Stimulated activated effector memory CD8-positive, alpha-beta T cell treated with anti-CD3 and anti-CD28 coated beads, Interleukin-12 subunit alpha, Interleukin-12 subunit beta, amount 100 ng/mL, for 72 hours (primary cell): Measurements from ENCODE around the gene ZNF668.
"Not testable (repeated sequence)": the region's sequence is repeated elsewhere in the genome, so short reads cannot be mapped to it uniquely, and the experiment has no call there.

ENCODE experiments used
- ATAC-seq: fragments of 150-1000 bp; cut with Tn5 transposase; 2 replicates; pipeline ENCODE4 v1.10.0; 2021
- DNase-seq, 2 donors: peaks; one replicate each; pipeline ENCODE4 v3.0.0; 2021 to 2022; ENCODE audit warnings: low spot score in 2 of 2
- H3K27ac Mint-ChIP-seq: one replicate; pipeline ENCODE4 v1.8.0; 2022; ENCODE audit warnings: mild to moderate bottlenecking, mixed read lengths
- H3K36me3 Mint-ChIP-seq: one replicate; pipeline ENCODE4 v1.8.0; 2022; ENCODE audit warnings: mild to moderate bottlenecking, mixed read lengths
- H3K4me1 Mint-ChIP-seq: one replicate; pipeline ENCODE4 v1.8.0; 2022; ENCODE audit warnings: mixed read lengths
- H3K4me3 Mint-ChIP-seq: one replicate; pipeline ENCODE4 v1.8.0; 2022; ENCODE audit warnings: mild to moderate bottlenecking, mixed read lengths
- H3K9me3 Mint-ChIP-seq: one replicate; pipeline ENCODE4 v1.8.0; 2022; ENCODE audit warnings: mixed read lengths

ZNF668 gene

GRCh38 chr16:31108035-31108793 is 34.2 kb upstream of the ZNF668 start, which contains the start of gene BCKDK:
Gene BCKDK (plus strand): TSS chr16:31108386. CDS start chr16:31109224, 838 bp downstream.
- DNase-seq (peak; percentile 73 to 87), ATAC-seq (peak; percentile 86)
- no peaks in the 10 kb centered on the region for H3K9me3 Mint-ChIP-seq
- H3K4me3 Mint-ChIP-seq, result peak within 1 kb of the TSS; percentile 90
- peak within 1 kb of the TSS; percentile 96 for H3K27ac Mint-ChIP-seq
- H3K36me3 Mint-ChIP-seq, result peaks cover 47% of the 10 kb centered on the region
- peaks cover 32% of the 10 kb centered on the region for H3K4me1 Mint-ChIP-seq

- DNase-seq (peak in 1 of 2 donors; percentile 63), ATAC-seq (peak; percentile 85)
- peaks cover 32% of the 10 kb centered on the region for H3K4me1 Mint-ChIP-seq
- peak overlapping the region; percentile 90 for H3K4me3 Mint-ChIP-seq
- H3K9me3 Mint-ChIP-seq, result no peaks in the 10 kb centered on the region
- H3K27ac Mint-ChIP-seq, result peak overlapping the region; percentile 96
- peaks cover 41% of the 10 kb centered on the region for H3K36me3 Mint-ChIP-seq
These were observed 33.4 kb upstream of the ZNF668 start for GRCh38 chr16:31107465-31107867.

GRCh38 chr16:31106509-31107464 is 32.7 kb upstream of the ZNF668 start:
- Mint-ChIP-seq H3K9me3 (no peaks in the 10 kb centered on the region), H3K36me3 (peaks cover 35% of the 10 kb centered on the region), H3K4me3 (peak overlapping the region; percentile 90), H3K27ac (peak overlapping the region; percentile 96), H3K4me1 (peaks cover 32% of the 10 kb centered on the region)
- ATAC-seq, result no peak
- DNase-seq, result no peak

GRCh38 chr16:31105677-31106213 is 31.7 kb upstream of the ZNF668 start:
- DNase-seq, result peak; percentile 91 to 97
- Mint-ChIP-seq H3K4me1 (peaks cover 32% of the 10 kb centered on the region), H3K27ac (peak overlapping the region; percentile 77), H3K9me3 (no peaks in the 10 kb centered on the region), H3K4me3 (peak overlapping the region; percentile 25), H3K36me3 (peaks cover 25% of the 10 kb centered on the region)
- ATAC-seq, result peak; percentile 66

GRCh38 chr16:31100876-31101641 is 27.0 kb upstream of the ZNF668 start:
- not testable (repeated sequence) for H3K9me3 Mint-ChIP-seq, DNase-seq, ATAC-seq, H3K27ac Mint-ChIP-seq, H3K36me3 Mint-ChIP-seq, H3K4me3 Mint-ChIP-seq, H3K4me1 Mint-ChIP-seq

GRCh38 chr16:31099860-31100638 is 26.0 kb upstream of the ZNF668 start:
- Mint-ChIP-seq H3K27ac (no peak overlapping the region), H3K4me1 (peaks cover 10% of the 10 kb centered on the region), H3K36me3 (no peaks in the 10 kb centered on the region), H3K9me3 (no peaks in the 10 kb centered on the region), H3K4me3 (no peak overlapping the region)
- no peak for ATAC-seq
- DNase-seq, result no peak

GRCh38 chr16:31094424-31095120 is 20.5 kb upstream of the ZNF668 start, which contains the start of gene VKORC1:
Gene VKORC1 (minus strand): TSS chr16:31094797. CDS start chr16:31094729, 68 bp downstream.
- ATAC-seq (peak; percentile 92), DNase-seq (peak; percentile 68 to 94)
- H3K4me1 Mint-ChIP-seq, result peaks cover 31% of the 10 kb centered on the region
- peak within 1 kb of the TSS; percentile 93 for H3K27ac Mint-ChIP-seq
- peaks cover 33% of the 10 kb centered on the region for H3K36me3 Mint-ChIP-seq
- peak within 1 kb of the TSS; percentile 100 for H3K4me3 Mint-ChIP-seq
- no peaks in the 10 kb centered on the region for H3K9me3 Mint-ChIP-seq

- DNase-seq (no peak), ATAC-seq (no peak)
These were observed 20.0 kb upstream of the ZNF668 start for GRCh38 chr16:31094088-31094423.

GRCh38 chr16:31093132-31093703 is 19.2 kb upstream of the ZNF668 start:
- Mint-ChIP-seq H3K4me3 (peak overlapping the region; percentile 100), H3K4me1 (peaks cover 31% of the 10 kb centered on the region), H3K36me3 (peaks cover 45% of the 10 kb centered on the region), H3K9me3 (no peaks in the 10 kb centered on the region), H3K27ac (no peak overlapping the region)
- no peak for ATAC-seq
- DNase-seq, result no peak

More at GRCh38 chr16:31094088-31094423, 20.0 kb upstream of the ZNF668 start:
- Mint-ChIP-seq H3K4me1 (peaks cover 31% of the 10 kb centered on the region), H3K9me3 (no peaks in the 10 kb centered on the region), H3K4me3 (peak overlapping the region; percentile 100), H3K36me3 (peaks cover 38% of the 10 kb centered on the region), H3K27ac (peak overlapping the region; percentile 93)

GRCh38 chr16:31092330-31092729 is 18.3 kb upstream of the ZNF668 start:
- Mint-ChIP-seq H3K4me3 (peak overlapping the region; percentile 100), H3K27ac (no peak overlapping the region), H3K36me3 (peaks cover 45% of the 10 kb centered on the region), H3K4me1 (peaks cover 31% of the 10 kb centered on the region), H3K9me3 (no peaks in the 10 kb centered on the region)
- DNase-seq, result no peak
- no peak for ATAC-seq

- Mint-ChIP-seq H3K4me3 (no peak overlapping the region), H3K9me3 (no peaks in the 10 kb centered on the region), H3K4me1 (peaks cover 34% of the 10 kb centered on the region), H3K36me3 (peaks cover 50% of the 10 kb centered on the region), H3K27ac (peak overlapping the region; percentile 39)
- no peak for DNase-seq
- ATAC-seq, result no peak
These were observed 16.5 kb upstream of the ZNF668 start for GRCh38 chr16:31090540-31090939.

- peaks cover 31% of the 10 kb centered on the region for H3K4me1 Mint-ChIP-seq
- DNase-seq (no peak), ATAC-seq (no peak)
- no peak overlapping the region for H3K27ac Mint-ChIP-seq
- H3K4me3 Mint-ChIP-seq, result no peak overlapping the region
- H3K9me3 Mint-ChIP-seq, result no peaks in the 10 kb centered on the region
- peaks cover 55% of the 10 kb centered on the region for H3K36me3 Mint-ChIP-seq
These were observed 15.2 kb upstream of the ZNF668 start for GRCh38 chr16:31089199-31089598.

- Mint-ChIP-seq H3K4me3 (no peak within 1 kb of the TSS), H3K36me3 (peaks cover 60% of the 10 kb centered on the region), H3K4me1 (peaks cover 25% of the 10 kb centered on the region), H3K27ac (peak within 1 kb of the TSS; percentile 82), H3K9me3 (no peaks in the 10 kb centered on the region)
- DNase-seq (no peak), ATAC-seq (no peak)
These were observed 14.6 kb upstream of the ZNF668 start, which contains the start of gene PRSS53 for GRCh38 chr16:31088459-31089183. Gene PRSS53 (minus strand): TSS chr16:31088943. CDS start chr16:31088809, 134 bp downstream.
